ENCODE measurements around the gene C5orf63. TPM values are rescaled to one million over a fixed set of nuclear protein-coding genes. Genes with fewer than 3 reads are reported as not detected.

C5orf63 gene
- total and polyA plus RNA-seq, 9 of the 15 experiments (the other 6 are each of a cell fraction or from before 2014, with no cell fraction given), result 1.8 to 24.6 (median 6.2) TPM

DNA sequence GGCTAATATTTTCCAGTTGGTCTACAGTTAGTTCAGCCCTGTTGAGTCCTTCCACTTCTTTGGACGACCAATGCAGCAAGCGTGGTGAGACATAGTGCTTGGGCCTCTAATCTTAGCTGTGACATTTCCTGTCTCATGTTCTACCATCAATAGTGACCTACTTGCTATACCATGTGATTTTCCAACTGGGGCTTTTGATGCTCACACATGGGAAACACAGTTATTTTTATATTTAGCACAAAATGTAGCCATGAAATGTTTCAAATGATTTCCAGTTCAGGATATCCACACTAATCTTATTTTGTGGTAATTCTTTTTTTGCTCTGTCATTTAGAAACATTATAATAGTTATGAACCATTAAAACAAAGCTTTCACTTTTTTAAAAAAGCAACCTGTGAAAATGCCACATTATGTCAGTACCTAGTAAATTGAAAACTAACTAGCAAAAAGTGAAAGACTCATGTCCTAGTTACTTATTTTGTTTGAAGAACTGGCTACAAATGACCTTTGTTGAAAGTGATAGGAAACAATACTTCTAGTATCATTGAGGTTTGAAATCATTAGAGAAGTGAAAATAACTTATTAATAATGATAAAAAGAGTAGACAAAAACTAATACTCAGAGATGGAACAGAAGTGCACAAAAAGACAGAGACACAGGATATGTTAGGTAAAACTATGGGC, 61.2 kb downstream of the C5orf63 start (continued):
- TF ChIP-seq, protein P1, sequence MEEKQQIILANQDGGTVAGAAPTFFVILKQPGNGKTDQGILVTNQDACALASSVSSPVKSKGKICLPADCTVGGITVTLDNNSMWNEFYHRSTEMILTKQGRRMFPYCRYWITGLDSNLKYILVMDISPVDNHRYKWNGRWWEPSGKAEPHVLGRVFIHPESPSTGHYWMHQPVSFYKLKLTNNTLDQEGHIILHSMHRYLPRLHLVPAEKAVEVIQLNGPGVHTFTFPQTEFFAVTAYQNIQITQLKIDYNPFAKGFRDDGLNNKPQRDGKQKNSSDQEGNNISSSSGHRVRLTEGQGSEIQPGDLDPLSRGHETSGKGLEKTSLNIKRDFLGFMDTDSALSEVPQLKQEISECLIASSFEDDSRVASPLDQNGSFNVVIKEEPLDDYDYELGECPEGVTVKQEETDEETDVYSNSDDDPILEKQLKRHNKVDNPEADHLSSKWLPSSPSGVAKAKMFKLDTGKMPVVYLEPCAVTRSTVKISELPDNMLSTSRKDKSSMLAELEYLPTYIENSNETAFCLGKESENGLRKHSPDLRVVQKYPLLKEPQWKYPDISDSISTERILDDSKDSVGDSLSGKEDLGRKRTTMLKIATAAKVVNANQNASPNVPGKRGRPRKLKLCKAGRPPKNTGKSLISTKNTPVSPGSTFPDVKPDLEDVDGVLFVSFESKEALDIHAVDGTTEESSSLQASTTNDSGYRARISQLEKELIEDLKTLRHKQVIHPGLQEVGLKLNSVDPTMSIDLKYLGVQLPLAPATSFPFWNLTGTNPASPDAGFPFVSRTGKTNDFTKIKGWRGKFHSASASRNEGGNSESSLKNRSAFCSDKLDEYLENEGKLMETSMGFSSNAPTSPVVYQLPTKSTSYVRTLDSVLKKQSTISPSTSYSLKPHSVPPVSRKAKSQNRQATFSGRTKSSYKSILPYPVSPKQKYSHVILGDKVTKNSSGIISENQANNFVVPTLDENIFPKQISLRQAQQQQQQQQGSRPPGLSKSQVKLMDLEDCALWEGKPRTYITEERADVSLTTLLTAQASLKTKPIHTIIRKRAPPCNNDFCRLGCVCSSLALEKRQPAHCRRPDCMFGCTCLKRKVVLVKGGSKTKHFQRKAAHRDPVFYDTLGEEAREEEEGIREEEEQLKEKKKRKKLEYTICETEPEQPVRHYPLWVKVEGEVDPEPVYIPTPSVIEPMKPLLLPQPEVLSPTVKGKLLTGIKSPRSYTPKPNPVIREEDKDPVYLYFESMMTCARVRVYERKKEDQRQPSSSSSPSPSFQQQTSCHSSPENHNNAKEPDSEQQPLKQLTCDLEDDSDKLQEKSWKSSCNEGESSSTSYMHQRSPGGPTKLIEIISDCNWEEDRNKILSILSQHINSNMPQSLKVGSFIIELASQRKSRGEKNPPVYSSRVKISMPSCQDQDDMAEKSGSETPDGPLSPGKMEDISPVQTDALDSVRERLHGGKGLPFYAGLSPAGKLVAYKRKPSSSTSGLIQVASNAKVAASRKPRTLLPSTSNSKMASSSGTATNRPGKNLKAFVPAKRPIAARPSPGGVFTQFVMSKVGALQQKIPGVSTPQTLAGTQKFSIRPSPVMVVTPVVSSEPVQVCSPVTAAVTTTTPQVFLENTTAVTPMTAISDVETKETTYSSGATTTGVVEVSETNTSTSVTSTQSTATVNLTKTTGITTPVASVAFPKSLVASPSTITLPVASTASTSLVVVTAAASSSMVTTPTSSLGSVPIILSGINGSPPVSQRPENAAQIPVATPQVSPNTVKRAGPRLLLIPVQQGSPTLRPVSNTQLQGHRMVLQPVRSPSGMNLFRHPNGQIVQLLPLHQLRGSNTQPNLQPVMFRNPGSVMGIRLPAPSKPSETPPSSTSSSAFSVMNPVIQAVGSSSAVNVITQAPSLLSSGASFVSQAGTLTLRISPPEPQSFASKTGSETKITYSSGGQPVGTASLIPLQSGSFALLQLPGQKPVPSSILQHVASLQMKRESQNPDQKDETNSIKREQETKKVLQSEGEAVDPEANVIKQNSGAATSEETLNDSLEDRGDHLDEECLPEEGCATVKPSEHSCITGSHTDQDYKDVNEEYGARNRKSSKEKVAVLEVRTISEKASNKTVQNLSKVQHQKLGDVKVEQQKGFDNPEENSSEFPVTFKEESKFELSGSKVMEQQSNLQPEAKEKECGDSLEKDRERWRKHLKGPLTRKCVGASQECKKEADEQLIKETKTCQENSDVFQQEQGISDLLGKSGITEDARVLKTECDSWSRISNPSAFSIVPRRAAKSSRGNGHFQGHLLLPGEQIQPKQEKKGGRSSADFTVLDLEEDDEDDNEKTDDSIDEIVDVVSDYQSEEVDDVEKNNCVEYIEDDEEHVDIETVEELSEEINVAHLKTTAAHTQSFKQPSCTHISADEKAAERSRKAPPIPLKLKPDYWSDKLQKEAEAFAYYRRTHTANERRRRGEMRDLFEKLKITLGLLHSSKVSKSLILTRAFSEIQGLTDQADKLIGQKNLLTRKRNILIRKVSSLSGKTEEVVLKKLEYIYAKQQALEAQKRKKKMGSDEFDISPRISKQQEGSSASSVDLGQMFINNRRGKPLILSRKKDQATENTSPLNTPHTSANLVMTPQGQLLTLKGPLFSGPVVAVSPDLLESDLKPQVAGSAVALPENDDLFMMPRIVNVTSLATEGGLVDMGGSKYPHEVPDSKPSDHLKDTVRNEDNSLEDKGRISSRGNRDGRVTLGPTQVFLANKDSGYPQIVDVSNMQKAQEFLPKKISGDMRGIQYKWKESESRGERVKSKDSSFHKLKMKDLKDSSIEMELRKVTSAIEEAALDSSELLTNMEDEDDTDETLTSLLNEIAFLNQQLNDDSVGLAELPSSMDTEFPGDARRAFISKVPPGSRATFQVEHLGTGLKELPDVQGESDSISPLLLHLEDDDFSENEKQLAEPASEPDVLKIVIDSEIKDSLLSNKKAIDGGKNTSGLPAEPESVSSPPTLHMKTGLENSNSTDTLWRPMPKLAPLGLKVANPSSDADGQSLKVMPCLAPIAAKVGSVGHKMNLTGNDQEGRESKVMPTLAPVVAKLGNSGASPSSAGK (IDR thresholded peaks at IDR 0.05), result peak; percentile 44; the same call in 1 of the 2 replicates
- TF ChIP-seq, protein P2, sequence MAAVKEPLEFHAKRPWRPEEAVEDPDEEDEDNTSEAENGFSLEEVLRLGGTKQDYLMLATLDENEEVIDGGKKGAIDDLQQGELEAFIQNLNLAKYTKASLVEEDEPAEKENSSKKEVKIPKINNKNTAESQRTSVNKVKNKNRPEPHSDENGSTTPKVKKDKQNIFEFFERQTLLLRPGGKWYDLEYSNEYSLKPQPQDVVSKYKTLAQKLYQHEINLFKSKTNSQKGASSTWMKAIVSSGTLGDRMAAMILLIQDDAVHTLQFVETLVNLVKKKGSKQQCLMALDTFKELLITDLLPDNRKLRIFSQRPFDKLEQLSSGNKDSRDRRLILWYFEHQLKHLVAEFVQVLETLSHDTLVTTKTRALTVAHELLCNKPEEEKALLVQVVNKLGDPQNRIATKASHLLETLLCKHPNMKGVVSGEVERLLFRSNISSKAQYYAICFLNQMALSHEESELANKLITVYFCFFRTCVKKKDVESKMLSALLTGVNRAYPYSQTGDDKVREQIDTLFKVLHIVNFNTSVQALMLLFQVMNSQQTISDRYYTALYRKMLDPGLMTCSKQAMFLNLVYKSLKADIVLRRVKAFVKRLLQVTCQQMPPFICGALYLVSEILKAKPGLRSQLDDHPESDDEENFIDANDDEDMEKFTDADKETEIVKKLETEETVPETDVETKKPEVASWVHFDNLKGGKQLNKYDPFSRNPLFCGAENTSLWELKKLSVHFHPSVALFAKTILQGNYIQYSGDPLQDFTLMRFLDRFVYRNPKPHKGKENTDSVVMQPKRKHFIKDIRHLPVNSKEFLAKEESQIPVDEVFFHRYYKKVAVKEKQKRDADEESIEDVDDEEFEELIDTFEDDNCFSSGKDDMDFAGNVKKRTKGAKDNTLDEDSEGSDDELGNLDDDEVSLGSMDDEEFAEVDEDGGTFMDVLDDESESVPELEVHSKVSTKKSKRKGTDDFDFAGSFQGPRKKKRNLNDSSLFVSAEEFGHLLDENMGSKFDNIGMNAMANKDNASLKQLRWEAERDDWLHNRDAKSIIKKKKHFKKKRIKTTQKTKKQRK (IDR thresholded peaks at IDR 0.05; ENCODE audit: borderline replicate concordance, low read depth, low read length), result no peak
- TF ChIP-seq, protein P3, sequence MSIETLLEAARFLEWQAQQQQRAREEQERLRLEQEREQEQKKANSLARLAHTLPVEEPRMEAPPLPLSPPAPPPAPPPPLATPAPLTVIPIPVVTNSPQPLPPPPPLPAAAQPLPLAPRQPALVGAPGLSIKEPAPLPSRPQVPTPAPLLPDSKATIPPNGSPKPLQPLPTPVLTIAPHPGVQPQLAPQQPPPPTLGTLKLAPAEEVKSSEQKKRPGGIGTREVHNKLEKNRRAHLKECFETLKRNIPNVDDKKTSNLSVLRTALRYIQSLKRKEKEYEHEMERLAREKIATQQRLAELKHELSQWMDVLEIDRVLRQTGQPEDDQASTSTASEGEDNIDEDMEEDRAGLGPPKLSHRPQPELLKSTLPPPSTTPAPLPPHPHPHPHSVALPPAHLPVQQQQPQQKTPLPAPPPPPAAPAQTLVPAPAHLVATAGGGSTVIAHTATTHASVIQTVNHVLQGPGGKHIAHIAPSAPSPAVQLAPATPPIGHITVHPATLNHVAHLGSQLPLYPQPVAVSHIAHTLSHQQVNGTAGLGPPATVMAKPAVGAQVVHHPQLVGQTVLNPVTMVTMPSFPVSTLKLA (conservative IDR thresholded peaks at IDR 0.05), result 0 out of 4 replicates have a peak, but pooled peaks of 1 of the 2 experiments have one; percentile 17
- no peak for TF ChIP-seq PHF20 (IDR thresholded peaks at IDR 0.05; ENCODE audit: partially characterized antibody)
- no peak for TF ChIP-seq RBM14 (IDR thresholded peaks at IDR 0.05; ENCODE audit: borderline replicate concordance, insufficient read depth, low read depth, low read length)
- TF ChIP-seq PHF21A (IDR thresholded peaks at IDR 0.05; ENCODE audit: borderline replicate concordance, low read depth), result no peak
- TF ChIP-seq ZBTB17 (CRISPR knock-in tag; IDR thresholded peaks at IDR 0.05), result no peak
